ENCODE results near the gene PCBP2. TPM values are rescaled to one million over a fixed set of nuclear protein-coding genes. Genes with fewer than 3 reads are reported as not detected.

PCBP2 gene
- polyA plus RNA-seq, 1 of the 3 experiments (the other 2 are of a cell fraction), result 368 TPM

- CTCF ChIA-PET, result interaction anchor here (0.6 to 3.0 kb wide), 5 partner anchors 10 to 115 kb away, joined by 4 to 16 read pairs (median 4); no protein-coding TSS in a partner anchor
- H3K4me3 ChIP-seq (ENCODE audit: low read depth in 2 of 2, low read length in 1 of 2), result no peak overlapping the region
- H3K4me1 ChIP-seq (ENCODE audit: control insufficient read depth in 1 of 2, insufficient read depth in 2 of 2, low read depth in 1 of 2, low read length in 1 of 2), result peaks cover 0 to 3% of the 10 kb centered on the region in 2 experiments; a peak in 1 of 4 replicates
- no peaks in the 10 kb centered on the region for H3K27me3 ChIP-seq (ENCODE audit: insufficient read depth)
- H3K27ac ChIP-seq (ENCODE audit: low read depth in 2 of 2, low read length in 1 of 2), result no peak overlapping the region
- TF ChIP-seq CTCF (IDR thresholded peaks at IDR 0.05) (no peak), FOXM1 (IDR thresholded peaks at IDR 0.05; ENCODE audit: low read depth) (no peak)
- no peaks in the 10 kb centered on the region for H3K9me3 ChIP-seq
- H3K79me2 ChIP-seq (ENCODE audit: insufficient read depth), result peaks cover 94% of the 10 kb centered on the region
- no peak overlapping the region for H3K9ac ChIP-seq
- no peaks in the 10 kb centered on the region for H3K9me2 ChIP-seq
- WGBS (ENCODE audit: low lambda C conversion rate), result 83% methylated on average over 5 of the region's 5 CpGs
- H3F3A ChIP-seq (replicated peaks; ENCODE audit: insufficient read depth), result peaks cover 66% of the 10 kb centered on the region
- H3K4me2 ChIP-seq, result no peak overlapping the region
- no peak overlapping the region for H2AFZ ChIP-seq (ENCODE audit: low read depth)
- POLR2A ChIA-PET, result interaction anchor here (1.6 kb wide), 1 partner anchor 14 kb away, joined by 5 read pairs; no protein-coding TSS in a partner anchor
- H3K36me3 ChIP-seq (replicated peaks in 1 of 2; ENCODE audit: control insufficient read depth in 1 of 2, insufficient read depth in 2 of 2, low read length in 1 of 2), result peaks cover 92 to 95% of the 10 kb centered on the region in 2 experiments
- no peak for DNase-seq
- H4K20me1 ChIP-seq (ENCODE audit: insufficient read depth), result peaks cover 84% of the 10 kb centered on the region
These were observed 15.2 kb downstream of the PCBP2 start for GRCh38 chr12:53467082-53467481.

- TF ChIP-seq YY1 (IDR thresholded peaks at IDR 0.05; ENCODE audit: low read depth) (no peak), CHD2 (IDR thresholded peaks at IDR 0.05; ENCODE audit: low read length, partially characterized antibody) (no peak), USF2 (IDR thresholded peaks at IDR 0.05; ENCODE audit: borderline replicate concordance, low read depth, low read length) (no peak), RXRA (IDR thresholded peaks at IDR 0.05; ENCODE audit: borderline replicate concordance, low read depth) (no peak), ELF1 (IDR thresholded peaks at IDR 0.05) (no peak), FOXJ3 (CRISPR knock-in tag; IDR thresholded peaks at IDR 0.05) (no peak), MAX (IDR thresholded peaks at IDR 0.05; ENCODE audit: low read depth) (no peak), NFIC (IDR thresholded peaks at IDR 0.05; ENCODE audit: borderline replicate concordance) (no peak), MXI1 (IDR thresholded peaks at IDR 0.05; ENCODE audit: low read depth, low read length) (no peak), JUND (IDR thresholded peaks at IDR 0.05) (no peak), POLR2AphosphoS5 (IDR thresholded peaks at IDR 0.05; ENCODE audit: low read depth, low read length) (no peak), TEAD4 (IDR thresholded peaks at IDR 0.05; ENCODE audit: borderline replicate concordance, insufficient read depth) (no peak), EZH2phosphoT487 (IDR thresholded peaks at IDR 0.05; ENCODE audit: borderline replicate concordance, low read depth) (no peak), USF1 (IDR thresholded peaks at IDR 0.05; ENCODE audit: borderline replicate concordance, low read depth) (no peak), FOSL2 (IDR thresholded peaks at IDR 0.05; ENCODE audit: borderline replicate concordance, low read depth) (no peak), PBX3 (IDR thresholded peaks at IDR 0.05) (no peak)
- Histone ChIP-seq H4K20me1 (ENCODE audit: insufficient read depth) (peaks cover 84% of the 10 kb centered on the region), H3K79me2 (ENCODE audit: insufficient read depth) (peaks cover 94% of the 10 kb centered on the region), H3F3A (replicated peaks; ENCODE audit: insufficient read depth) (peaks cover 66% of the 10 kb centered on the region), H3K27ac (ENCODE audit: low read depth in 2 of 2, low read length in 1 of 2) (no peak overlapping the region; a peak in 1 of 4 replicates), H3K4me3 (ENCODE audit: low read depth in 2 of 2, low read length in 1 of 2) (no peak overlapping the region), H3K4me2 (no peak overlapping the region), H3K9me3 (no peaks in the 10 kb centered on the region), H3K4me1 (ENCODE audit: control insufficient read depth in 1 of 2, insufficient read depth in 2 of 2, low read depth in 1 of 2, low read length in 1 of 2) (0 out of 4 replicates have a peak, but pooled peaks cover 0 to 5% of the 10 kb centered on the region in 2 experiments), H3K27me3 (ENCODE audit: insufficient read depth) (no peaks in the 10 kb centered on the region), H3K9ac (no peak overlapping the region), H3K36me3 (replicated peaks in 1 of 2; ENCODE audit: control insufficient read depth in 1 of 2, insufficient read depth in 2 of 2, low read length in 1 of 2) (peaks cover 92 to 94% of the 10 kb centered on the region in 2 experiments), H3K9me2 (no peaks in the 10 kb centered on the region), H2AFZ (ENCODE audit: low read depth) (no peak overlapping the region)
- POLR2A ChIA-PET, result interaction anchor here (1.1 to 1.2 kb wide), 2 partner anchors 9 to 13 kb away, joined by 3 to 4 read pairs; no protein-coding TSS in a partner anchor
- DNase-seq, result no peak
- WGBS (ENCODE audit: low lambda C conversion rate), result 94% methylated on average over 2 of the region's 2 CpGs
- CTCF ChIA-PET, result interaction anchor here (1.4 to 3.0 kb wide), 3 partner anchors 9 to 41 kb away, joined by 4 to 16 read pairs (median 6); no protein-coding TSS in a partner anchor
These were observed 16.0 kb downstream of the PCBP2 start for GRCh38 chr12:53467880-53468279.
